DOHH2 (cell line): ENCODE data around the gene WDR35.

ENCODE experiments used
- H3F3A ChIP-seq: fragments of 200-600 bp; sonication (generic), shearing (Covaris generic); 2 replicates; pipeline ENCODE4 v1.6.0; 2016; ENCODE audit warnings: antibody characterized with exemption, mild to moderate bottlenecking; ENCODE audit not compliant: control insufficient read depth, insufficient read depth
- H3K27ac ChIP-seq: fragments of 200-600 bp; sonication (generic); 2 replicates; pipeline ENCODE4 v1.5.1; 2014; ENCODE audit warnings: low read depth, mild to moderate bottlenecking, low read length, moderate library complexity
- H3K27me3 ChIP-seq: fragments of 200-600 bp; sonication (generic); 2 replicates; pipeline ENCODE4 v1.6.1; 2014; ENCODE audit warnings: mild to moderate bottlenecking, low read length, mixed read lengths; ENCODE audit not compliant: control insufficient read depth
- H3K36me3 ChIP-seq: fragments of 200-600 bp; sonication (generic); 2 replicates; pipeline ENCODE4 v1.6.1; 2014; ENCODE audit warnings: mild to moderate bottlenecking, low read length, moderate library complexity, mixed read lengths; ENCODE audit not compliant: control insufficient read depth
- H3K4me1 ChIP-seq: fragments of 200-600 bp; sonication (generic); 2 replicates; pipeline ENCODE4 v1.6.1; 2014; ENCODE audit warnings: mild to moderate bottlenecking, low read length, mixed read lengths; ENCODE audit not compliant: control insufficient read depth
- H3K4me2 ChIP-seq: fragments of 200-600 bp; sonication (generic); 2 replicates; pipeline ENCODE4 v1.6.0; 2014; ENCODE audit warnings: mild to moderate bottlenecking, low read length, moderate library complexity
- H3K4me3 ChIP-seq: fragments of 200-600 bp; sonication (generic); 2 replicates; pipeline ENCODE4 v1.5.1; 2014; ENCODE audit warnings: mild to moderate bottlenecking, low read length, mixed read lengths
- H3K79me2 ChIP-seq: fragments of 200-600 bp; sonication (generic); 2 replicates; pipeline ENCODE4 v1.6.1; 2014; ENCODE audit warnings: mild to moderate bottlenecking, low read length, mixed read lengths; ENCODE audit not compliant: control insufficient read depth
- H3K9me2 ChIP-seq: fragments of 200-600 bp; sonication (generic); replicated peaks from 2 replicates; pipeline ENCODE4 v1.6.1; 2014; ENCODE audit warnings: mild to moderate bottlenecking, low read length, mixed read lengths; ENCODE audit not compliant: control insufficient read depth
- H3K9me3 ChIP-seq: fragments of 200-600 bp; sonication (generic); 2 replicates; pipeline ENCODE4 v1.6.1; 2014; ENCODE audit warnings: antibody characterized with exemption, low read length, mixed read lengths; ENCODE audit not compliant: control insufficient read depth, insufficient read depth
- H4K20me1 ChIP-seq: fragments of 200-600 bp; sonication (generic); 2 replicates; pipeline ENCODE4 v1.6.0; 2014; ENCODE audit warnings: low read depth, mild to moderate bottlenecking, antibody characterized with exemption, low read length, moderate library complexity; ENCODE audit not compliant: control insufficient read depth, insufficient read depth
- CTCF ChIP-seq: fragments of 200-600 bp; sonication (generic); IDR thresholded peaks from one replicate; pipeline ENCODE4 v1.5.1; 2014; ENCODE audit warnings: antibody characterized with exemption, mild to moderate bottlenecking, low read depth, low read length; ENCODE audit not compliant: poor library complexity, severe bottlenecking
- EZH2phosphoT487 ChIP-seq: fragments of 200-600 bp; sonication (generic); IDR thresholded peaks from 2 replicates; pipeline ENCODE4 v1.6.1; 2017; ENCODE audit warnings: borderline replicate concordance, mild to moderate bottlenecking, antibody characterized with exemption, low read length, moderate library complexity, mixed read lengths

Gene WDR35

GRCh38 chr2:20023688-20024087, 33.8 kb upstream of the WDR35 start:
- peaks cover 5% of the 10 kb centered on the region for H3K4me1 ChIP-seq
- no peaks in the 10 kb centered on the region for H4K20me1 ChIP-seq
- no peak overlapping the region for H3K4me3 ChIP-seq
- H3K27me3 ChIP-seq = no peaks in the 10 kb centered on the region
- peaks cover 14% of the 10 kb centered on the region for H3K9me3 ChIP-seq
- H3K4me2 ChIP-seq = no peak overlapping the region
- no peaks in the 10 kb centered on the region for H3F3A ChIP-seq
- H3K36me3 ChIP-seq = peaks cover 1% of the 10 kb centered on the region
- TF ChIP-seq EZH2phosphoT487 (no peak), CTCF (no peak)
- no peak overlapping the region for H3K27ac ChIP-seq
- H3K79me2 ChIP-seq = no peaks in the 10 kb centered on the region
- no peaks in the 10 kb centered on the region for H3K9me2 ChIP-seq

GRCh38 chr2:20021405-20022009, 31.6 kb upstream of the WDR35 start:
- Histone ChIP-seq H3K79me2 (no peaks in the 10 kb centered on the region), H3K4me2 (no peak overlapping the region)

GRCh38 chr2:20019747-20020146, 29.8 kb upstream of the WDR35 start:
- no peaks in the 10 kb centered on the region for H3K36me3 ChIP-seq
- H3K4me3 ChIP-seq = no peak overlapping the region
- H3K4me2 ChIP-seq = no peak overlapping the region
- H3F3A ChIP-seq = no peaks in the 10 kb centered on the region
- H4K20me1 ChIP-seq = no peaks in the 10 kb centered on the region
- H3K4me1 ChIP-seq = peaks cover 5% of the 10 kb centered on the region
- TF ChIP-seq CTCF = no peak
- TF ChIP-seq EZH2phosphoT487 = no peak
- H3K27me3 ChIP-seq = 0 out of 2 replicates have a peak, but pooled peaks cover 3% of the 10 kb centered on the region
- no peak overlapping the region for H3K27ac ChIP-seq
- H3K9me3 ChIP-seq = peaks cover 14% of the 10 kb centered on the region
- no peaks in the 10 kb centered on the region for H3K9me2 ChIP-seq
- H3K79me2 ChIP-seq = no peaks in the 10 kb centered on the region

More at GRCh38 chr2:20021405-20022009, 31.6 kb upstream of the WDR35 start:
- Histone ChIP-seq H3K9me2 (no peaks in the 10 kb centered on the region), H3K9me3 (peaks cover 14% of the 10 kb centered on the region), H3K36me3 (no peaks in the 10 kb centered on the region), H3K27me3 (no peaks in the 10 kb centered on the region), H3F3A (no peaks in the 10 kb centered on the region), H3K27ac (no peak overlapping the region), H3K4me3 (no peak overlapping the region), H4K20me1 (no peaks in the 10 kb centered on the region), H3K4me1 (peaks cover 5% of the 10 kb centered on the region)
- TF ChIP-seq EZH2phosphoT487 = no peak
- TF ChIP-seq CTCF = no peak
